SK-N-SH (cell line): ENCODE data around the gene VCAM1. TPM values are rescaled to one million over a fixed set of nuclear protein-coding genes. Genes with fewer than 3 reads are reported as not detected.

Source experiments
- CTCF ChIA-PET: fragments of 300-600, 350-600 bp; formaldehyde crosslinking; extraction: SDS; loops from one replicate; lab custom pipeline; 2021; lab: Yijun Ruan, JAX
- POLR2A ChIA-PET: fragments of 350-600 bp; sonication (Branson Sonifier 250); formaldehyde crosslinking; extraction: SDS; loops from one replicate; lab custom pipeline; 2020; ENCODE audit warnings: antibody characterized with exemption, inconsistent platforms; lab: Yijun Ruan, JAX
- DNase-seq: peaks from one replicate; pipeline ENCODE4 v3.0.0; 2012
- H2AFZ ChIP-seq: fragments of 200-600 bp; sonication (generic); 2 replicates; pipeline ENCODE4 v1.8.1; 2016; ENCODE audit warnings: antibody characterized with exemption, mild to moderate bottlenecking, low read depth
- H3F3A ChIP-seq: fragments of 200-600 bp; sonication (generic); replicated peaks from 2 replicates; pipeline ENCODE3; 2016; ENCODE audit warnings: antibody characterized with exemption, mild to moderate bottlenecking; ENCODE audit not compliant: insufficient read depth
- H3K27ac ChIP-seq, 2 experiments: fragments of 200-500 bp in 1 of 2; fragments of 200-600 bp in 1 of 2; sonication (Bioruptor generic) in 1 of 2; sonication (generic), shearing (Covaris generic) in 1 of 2; 2 replicates each; pipeline versions ENCODE4 v1.5.1 to v1.6.1; 2014 to 2016; ENCODE audit warnings: low read depth in 2 of 2, inconsistent platforms in 1 of 2, low read length in 1 of 2, mild to moderate bottlenecking in 1 of 2, mixed read lengths in 1 of 2
- H3K27me3 ChIP-seq: fragments of 200-600 bp; sonication (generic), shearing (Covaris generic); 2 replicates; pipeline ENCODE4 v1.6.1; 2016; ENCODE audit warnings: mixed run types; ENCODE audit not compliant: insufficient read depth
- H3K36me3 ChIP-seq, 2 experiments: fragments of 200-500 bp in 1 of 2; fragments of 200-600 bp in 1 of 2; sonication (Bioruptor generic) in 1 of 2; sonication (generic) in 1 of 2; replicated peaks in 1 of 2; 2 replicates each; pipeline versions ENCODE3 to v1.5.1; 2014 to 2016; ENCODE audit warnings: low read length in 1 of 2, mild to moderate bottlenecking in 1 of 2; ENCODE audit not compliant: insufficient read depth in 2 of 2, control insufficient read depth in 1 of 2
- H3K4me1 ChIP-seq, 2 experiments: fragments of 200-500 bp in 1 of 2; fragments of 200-600 bp in 1 of 2; sonication (Bioruptor generic) in 1 of 2; sonication (generic), shearing (Covaris generic) in 1 of 2; 2 replicates each; pipeline versions ENCODE4 v1.5.1 to v1.6.1; 2014 to 2016; ENCODE audit warnings: low read depth in 1 of 2, low read length in 1 of 2, mixed run types in 1 of 2; ENCODE audit not compliant: insufficient read depth in 2 of 2, control insufficient read depth in 1 of 2
- H3K4me2 ChIP-seq: fragments of 200-600 bp; sonication (generic), shearing (Covaris generic); 2 replicates; pipeline ENCODE4 v1.6.1; 2017; ENCODE audit warnings: mixed run types
- H3K4me3 ChIP-seq, 2 experiments: fragments of 200-500 bp in 1 of 2; fragments of 200-600 bp in 1 of 2; sonication (Bioruptor generic) in 1 of 2; sonication (generic), shearing (Covaris generic) in 1 of 2; 2 replicates each; pipeline versions ENCODE4 v1.5.1 to v1.8.1; 2014 to 2016; ENCODE audit warnings: low read depth in 2 of 2, inconsistent platforms in 1 of 2, low read length in 1 of 2, mild to moderate bottlenecking in 1 of 2, mixed read lengths in 1 of 2, moderate library complexity in 1 of 2
- H3K79me2 ChIP-seq: fragments of 200-600 bp; sonication (generic); 2 replicates; pipeline ENCODE4 v1.8.1; 2017; ENCODE audit warnings: mild to moderate bottlenecking; ENCODE audit not compliant: insufficient read depth
- H3K9ac ChIP-seq: fragments of 200-600 bp; sonication (generic); 2 replicates; pipeline ENCODE4 v1.6.1; 2017; ENCODE audit warnings: mixed run types
- H3K9me2 ChIP-seq: fragments of 200-600 bp; sonication (generic); 2 replicates; pipeline ENCODE4 v1.6.1; 2017; ENCODE audit warnings: mixed run types
- H3K9me3 ChIP-seq: fragments of 200-600 bp; sonication (generic); 2 replicates; pipeline ENCODE4 v1.6.1; 2017; ENCODE audit warnings: mixed run types, mild to moderate bottlenecking, moderate library complexity
- H4K20me1 ChIP-seq: fragments of 200-600 bp; sonication (generic); 2 replicates; pipeline ENCODE4 v1.6.1; 2017; ENCODE audit warnings: mild to moderate bottlenecking, mixed run types; ENCODE audit not compliant: insufficient read depth
- CHD2 ChIP-seq: fragments of 150-350 bp; IDR thresholded peaks from 2 replicates; pipeline ENCODE4 v1.6.1; 2018; ENCODE audit warnings: low read length; ENCODE audit not compliant: partially characterized antibody
- ELF1 ChIP-seq: IDR thresholded peaks from 2 replicates; pipeline ENCODE4 v1.4.0; 2012
- FOSL2 ChIP-seq: IDR thresholded peaks from 2 replicates; pipeline ENCODE4 v1.4.0; 2012; ENCODE audit warnings: low read depth, mild to moderate bottlenecking, moderate library complexity, borderline replicate concordance
- GATA2 ChIP-seq: sonication (generic); formaldehyde crosslinking; IDR thresholded peaks from 2 replicates; pipeline ENCODE4 v1.5.0; 2020; ENCODE audit warnings: mild to moderate bottlenecking, missing genetic modification reagents
- NFIC ChIP-seq: IDR thresholded peaks from 2 replicates; pipeline ENCODE4 v1.4.0; 2012; ENCODE audit warnings: borderline replicate concordance
- NRF1 ChIP-seq: IDR thresholded peaks from 2 replicates; pipeline ENCODE4 v1.6.1; 2012; ENCODE audit warnings: low read depth, mild to moderate bottlenecking, low read length
- POLR2AphosphoS5 ChIP-seq: IDR thresholded peaks from 2 replicates; pipeline ENCODE4 v1.6.1; 2012; ENCODE audit warnings: low read depth, low read length
- RAD21 ChIP-seq: IDR thresholded peaks from 2 replicates; pipeline ENCODE4 v1.6.1; 2012; ENCODE audit warnings: mild to moderate bottlenecking, low read length
- RCOR1 ChIP-seq: fragments of 150-350 bp; IDR thresholded peaks from 2 replicates; pipeline ENCODE4 v1.6.1; 2017; ENCODE audit warnings: antibody characterized with exemption, low read length
- SIN3A ChIP-seq: IDR thresholded peaks from 2 replicates; pipeline ENCODE4 v1.6.1; 2012; ENCODE audit warnings: low read depth, mild to moderate bottlenecking, low read length, moderate library complexity, borderline replicate concordance
- TCF12 ChIP-seq: IDR thresholded peaks from 2 replicates; pipeline ENCODE4 v1.4.0; 2012
- TEAD4 ChIP-seq: IDR thresholded peaks from 2 replicates; pipeline ENCODE4 v1.4.0; 2012; ENCODE audit warnings: mild to moderate bottlenecking, borderline replicate concordance; ENCODE audit not compliant: insufficient read depth
- YY1 ChIP-seq: IDR thresholded peaks from 2 replicates; pipeline ENCODE4 v1.4.0; 2012; ENCODE audit warnings: low read depth, mild to moderate bottlenecking
- WGBS: methylation state at CpG from one replicate; pipeline ENCODE4 v1.1.6; 2017; ENCODE audit warnings: low lambda C conversion rate; 5-methylcytosine and 5-hydroxymethylcytosine counted together
- polyA plus RNA-seq, 3 experiments: library from polyadenylated mRNA; depleted of rRNA; stranded (reverse); fragments of >200 nt; gene quantifications; 2 replicates each; pipeline ENCODE4 v1.2.3, GENCODE V29; 2012
- TF ChIP-seq, protein P1 (sequence below): IDR thresholded peaks from 2 replicates; pipeline ENCODE4; 2012
- TF ChIP-seq, protein P2 (sequence below): IDR thresholded peaks from 2 replicates; pipeline ENCODE4 v1.4.0; 2012; ENCODE audit warnings: low read depth
- TF ChIP-seq, protein P3 (sequence below): IDR thresholded peaks from 2 replicates; pipeline ENCODE4 v1.6.1; 2012; ENCODE audit warnings: mild to moderate bottlenecking, low read depth, low read length, moderate library complexity

Gene VCAM1
- polyA plus RNA-seq, 1 of the 3 experiments (the other 2 are of a cell fraction), result 5.0 TPM

DNA sequence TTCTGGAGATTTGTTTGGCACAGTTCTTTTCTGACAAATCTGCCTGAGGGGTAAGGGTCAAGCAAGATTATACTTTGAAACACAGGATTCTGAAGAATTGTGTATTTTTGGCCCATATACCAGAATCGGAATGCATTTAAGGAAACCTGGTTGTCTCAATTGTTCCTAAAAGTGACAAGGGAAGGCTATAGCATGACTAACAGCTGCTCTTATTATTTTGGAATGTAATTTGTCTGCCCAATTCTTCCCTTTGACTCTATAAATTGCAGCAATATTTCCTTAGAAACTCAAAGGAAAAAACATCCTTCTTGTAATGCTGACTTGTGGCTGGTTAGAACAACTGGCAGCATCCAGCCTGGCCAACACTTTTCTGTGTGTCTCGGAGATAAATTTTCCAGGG, 15.8 kb upstream of the VCAM1 start:
- Histone ChIP-seq H3K4me3 (no peak overlapping the region), H3K9me3 (no peaks in the 10 kb centered on the region), H2AFZ (0 out of 2 replicates have a peak overlapping the region, but pooled peaks have one; percentile 17), H3K9me2 (no peaks in the 10 kb centered on the region), H3K27me3 (no peaks in the 10 kb centered on the region), H3K4me2 (peak overlapping the region; percentile 20; the same call in 1 of the 2 replicates), H3F3A (peaks cover 4% of the 10 kb centered on the region), H3K36me3 (no peaks in the 10 kb centered on the region), H3K79me2 (no peaks in the 10 kb centered on the region), H3K9ac (no peak overlapping the region), H4K20me1 (no peaks in the 10 kb centered on the region)
- no peak for DNase-seq
- 54% methylated on average over 2 of the region's 2 CpGs for WGBS
- POLR2A ChIA-PET, result no interaction called here
- no peak for TF ChIP-seq TEAD4
- peak; percentile 29; the same call in 1 of the 2 replicates for TF ChIP-seq NFIC
- TF ChIP-seq RCOR1, result no peak
- no peak for TF ChIP-seq SIN3A
- no peak for TF ChIP-seq NRF1
- TF ChIP-seq TCF12, result peak; percentile 65
- TF ChIP-seq CHD2, result no peak
- no peak for TF ChIP-seq FOSL2
- TF ChIP-seq, protein P1, sequence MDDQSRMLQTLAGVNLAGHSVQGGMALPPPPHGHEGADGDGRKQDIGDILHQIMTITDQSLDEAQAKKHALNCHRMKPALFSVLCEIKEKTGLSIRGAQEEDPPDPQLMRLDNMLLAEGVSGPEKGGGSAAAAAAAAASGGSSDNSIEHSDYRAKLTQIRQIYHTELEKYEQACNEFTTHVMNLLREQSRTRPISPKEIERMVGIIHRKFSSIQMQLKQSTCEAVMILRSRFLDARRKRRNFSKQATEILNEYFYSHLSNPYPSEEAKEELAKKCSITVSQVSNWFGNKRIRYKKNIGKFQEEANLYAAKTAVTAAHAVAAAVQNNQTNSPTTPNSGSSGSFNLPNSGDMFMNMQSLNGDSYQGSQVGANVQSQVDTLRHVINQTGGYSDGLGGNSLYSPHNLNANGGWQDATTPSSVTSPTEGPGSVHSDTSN, result peak; percentile 73
- no peak for TF ChIP-seq ELF1
- TF ChIP-seq, all 33 proteins: peak for 3
- CTCF ChIA-PET, result interaction anchor here (1.1 kb wide), 1 partner anchor 26 kb away, joined by 3 read pairs; no protein-coding TSS in a partner anchor
- H3K4me1 ChIP-seq, result peaks cover 0 to 10% of the 10 kb centered on the region in 2 experiments; a peak in 1 of 4 replicates
- peak overlapping the region; percentile 8 to 47; a peak in 3 of 4 replicates for H3K27ac ChIP-seq

DNA sequence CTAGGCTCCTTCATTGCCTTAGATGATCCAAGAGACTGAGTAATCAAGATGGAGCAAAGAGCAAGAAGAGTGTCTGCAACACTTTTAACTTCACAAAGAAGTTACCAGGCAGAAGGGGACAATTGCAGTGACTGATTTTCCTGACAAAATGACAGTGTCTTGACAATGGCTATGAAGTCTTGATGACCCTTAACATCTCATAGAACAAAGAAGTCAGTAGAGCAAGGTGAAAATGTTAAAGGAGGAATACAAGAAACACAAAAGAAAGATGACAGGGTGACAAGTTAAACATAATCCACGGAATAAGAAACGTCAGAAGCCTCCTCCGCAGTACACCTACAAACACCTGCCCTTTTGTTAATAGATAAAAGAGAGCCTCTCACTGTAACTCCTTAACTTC, 15.1 kb upstream of the VCAM1 start:
- Histone ChIP-seq H3K27me3 (no peaks in the 10 kb centered on the region), H3K27ac (peak overlapping the region; percentile 39 to 47; a peak in 3 of 4 replicates), H2AFZ (no peak overlapping the region), H3K36me3 (no peaks in the 10 kb centered on the region), H3K9me2 (no peaks in the 10 kb centered on the region), H3K4me1 (peaks cover 0 to 10% of the 10 kb centered on the region in 2 experiments; a peak in 1 of 4 replicates), H3K4me2 (no peak overlapping the region; the same call in 1 of the 2 replicates), H3K9ac (no peak overlapping the region), H3F3A (peaks cover 8% of the 10 kb centered on the region), H3K9me3 (no peaks in the 10 kb centered on the region), H3K4me3 (no peak overlapping the region), H3K79me2 (no peaks in the 10 kb centered on the region), H4K20me1 (no peaks in the 10 kb centered on the region)
- no peak for TF ChIP-seq GATA2
- TF ChIP-seq CHD2, result no peak
- TF ChIP-seq, protein P2, sequence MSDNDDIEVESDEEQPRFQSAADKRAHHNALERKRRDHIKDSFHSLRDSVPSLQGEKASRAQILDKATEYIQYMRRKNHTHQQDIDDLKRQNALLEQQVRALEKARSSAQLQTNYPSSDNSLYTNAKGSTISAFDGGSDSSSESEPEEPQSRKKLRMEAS, result no peak
- TF ChIP-seq NRF1, result no peak
- TF ChIP-seq, protein P1, result no peak
- TF ChIP-seq RAD21, result no peak
- TF ChIP-seq YY1, result no peak
- TF ChIP-seq, protein P3, sequence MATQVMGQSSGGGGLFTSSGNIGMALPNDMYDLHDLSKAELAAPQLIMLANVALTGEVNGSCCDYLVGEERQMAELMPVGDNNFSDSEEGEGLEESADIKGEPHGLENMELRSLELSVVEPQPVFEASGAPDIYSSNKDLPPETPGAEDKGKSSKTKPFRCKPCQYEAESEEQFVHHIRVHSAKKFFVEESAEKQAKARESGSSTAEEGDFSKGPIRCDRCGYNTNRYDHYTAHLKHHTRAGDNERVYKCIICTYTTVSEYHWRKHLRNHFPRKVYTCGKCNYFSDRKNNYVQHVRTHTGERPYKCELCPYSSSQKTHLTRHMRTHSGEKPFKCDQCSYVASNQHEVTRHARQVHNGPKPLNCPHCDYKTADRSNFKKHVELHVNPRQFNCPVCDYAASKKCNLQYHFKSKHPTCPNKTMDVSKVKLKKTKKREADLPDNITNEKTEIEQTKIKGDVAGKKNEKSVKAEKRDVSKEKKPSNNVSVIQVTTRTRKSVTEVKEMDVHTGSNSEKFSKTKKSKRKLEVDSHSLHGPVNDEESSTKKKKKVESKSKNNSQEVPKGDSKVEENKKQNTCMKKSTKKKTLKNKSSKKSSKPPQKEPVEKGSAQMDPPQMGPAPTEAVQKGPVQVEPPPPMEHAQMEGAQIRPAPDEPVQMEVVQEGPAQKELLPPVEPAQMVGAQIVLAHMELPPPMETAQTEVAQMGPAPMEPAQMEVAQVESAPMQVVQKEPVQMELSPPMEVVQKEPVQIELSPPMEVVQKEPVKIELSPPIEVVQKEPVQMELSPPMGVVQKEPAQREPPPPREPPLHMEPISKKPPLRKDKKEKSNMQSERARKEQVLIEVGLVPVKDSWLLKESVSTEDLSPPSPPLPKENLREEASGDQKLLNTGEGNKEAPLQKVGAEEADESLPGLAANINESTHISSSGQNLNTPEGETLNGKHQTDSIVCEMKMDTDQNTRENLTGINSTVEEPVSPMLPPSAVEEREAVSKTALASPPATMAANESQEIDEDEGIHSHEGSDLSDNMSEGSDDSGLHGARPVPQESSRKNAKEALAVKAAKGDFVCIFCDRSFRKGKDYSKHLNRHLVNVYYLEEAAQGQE, result no peak
- no peak for TF ChIP-seq POLR2AphosphoS5
- no peak for DNase-seq
- WGBS, result 76% methylated on average over 3 of the region's 3 CpGs
- POLR2A ChIA-PET, result no interaction called here
- CTCF ChIA-PET, result no interaction called here
